Ascending aorta (tissue), 2 donors: ENCODE results near the gene MFSD8. TPM values are rescaled to one million over a fixed set of nuclear protein-coding genes. Genes with fewer than 3 reads are reported as not detected.
"Not testable (repeated sequence)": the region's sequence is repeated elsewhere in the genome, so short reads cannot be mapped to it uniquely, and the experiment has no call there.

Source experiments
- DNase-seq, 2 donors: peaks; one replicate each; pipeline ENCODE4 v3.0.0-alpha.2; 2019; ENCODE audit warnings: low spot score in 2 of 2
- H3K27ac ChIP-seq, 2 donors: fragments of 200-600 bp; sonication (generic); one replicate each; pipeline ENCODE4 v1.5.1; 2016 to 2017; ENCODE audit warnings: mild to moderate bottlenecking in 1 of 2
- H3K27me3 ChIP-seq: fragments of 200-600 bp; sonication (generic); one replicate; pipeline ENCODE4 v1.5.1; 2017
- H3K36me3 ChIP-seq, 2 donors: fragments of 200-600 bp; sonication (generic); one replicate each; pipeline ENCODE4 v1.5.1; 2016
- H3K4me1 ChIP-seq, 2 donors: fragments of 200-600 bp; sonication (generic); one replicate each; pipeline ENCODE4 v1.5.1; 2016 to 2017; ENCODE audit warnings: mild to moderate bottlenecking in 1 of 2
- H3K4me3 ChIP-seq, 2 donors: fragments of 200-600 bp; sonication (generic); one replicate each; pipeline ENCODE4 v1.5.1; 2016 to 2017; ENCODE audit warnings: mild to moderate bottlenecking in 1 of 2
- H3K9me3 ChIP-seq, 2 donors: fragments of 200-600 bp; sonication (generic); one replicate each; pipeline ENCODE4 v1.5.1; 2016
- intact Hi-C: fragments of 100-400 bp; cut with DNase I; formaldehyde crosslinking; loops from one replicate; pipeline ENCODE4 v1.15.1; 2023
- total RNA-seq: library from RNA; depleted of rRNA; stranded (reverse); fragments of >200 nt; gene quantifications from one replicate; pipeline ENCODE4 v1.1.0, GENCODE V29; 2016
- TF ChIP-seq, protein P1 (sequence below), 3 experiments: fragments of 200-600 bp in 2 of 3; fragments of 450-650 bp in 1 of 3; sonication (generic) in 2 of 3; IDR thresholded peaks; one replicate each; pipeline ENCODE4 v1.5.1; 2016 to 2019; ENCODE audit warnings: antibody characterized with exemption in 3 of 3, mild to moderate bottlenecking in 1 of 3, moderate library complexity in 1 of 3

The MFSD8 gene
- total RNA-seq, 1 donor from 2014 or later = 26.3 TPM

DNA sequence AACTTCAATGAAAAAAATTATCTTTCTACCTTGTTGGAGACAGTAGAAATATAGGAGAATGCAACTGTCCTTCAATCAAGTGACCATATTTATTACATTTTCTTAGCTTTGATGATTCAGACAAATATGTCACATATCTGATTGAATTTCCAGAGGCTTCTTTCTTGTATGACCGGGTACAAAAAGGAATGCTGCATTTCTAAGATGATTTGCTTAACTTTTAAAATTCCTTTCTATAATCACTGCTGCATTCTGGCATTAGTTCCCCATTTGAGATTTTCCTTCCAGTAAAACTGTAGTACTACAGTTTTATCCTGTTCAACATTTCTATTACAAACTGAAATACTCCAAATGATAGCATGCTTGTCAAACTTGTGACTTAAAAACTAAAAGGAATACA, 5.2 kb downstream of the MFSD8 start:
- Histone ChIP-seq H3K27me3 (no peaks in the 10 kb centered on the region), H3K9me3 (no peaks in the 10 kb centered on the region), H3K4me1 (no peaks in the 10 kb centered on the region), H3K4me3 (no peak overlapping the region), H3K27ac (no peak overlapping the region), H3K36me3 (peaks cover 10 to 17% of the 10 kb centered on the region in 2 donors)
- intact Hi-C loops = loop anchor here (10.0 kb wide), 1 partner anchor 855 kb away; no protein-coding TSS in a partner anchor
- DNase-seq = no peak
- TF ChIP-seq, protein P1, sequence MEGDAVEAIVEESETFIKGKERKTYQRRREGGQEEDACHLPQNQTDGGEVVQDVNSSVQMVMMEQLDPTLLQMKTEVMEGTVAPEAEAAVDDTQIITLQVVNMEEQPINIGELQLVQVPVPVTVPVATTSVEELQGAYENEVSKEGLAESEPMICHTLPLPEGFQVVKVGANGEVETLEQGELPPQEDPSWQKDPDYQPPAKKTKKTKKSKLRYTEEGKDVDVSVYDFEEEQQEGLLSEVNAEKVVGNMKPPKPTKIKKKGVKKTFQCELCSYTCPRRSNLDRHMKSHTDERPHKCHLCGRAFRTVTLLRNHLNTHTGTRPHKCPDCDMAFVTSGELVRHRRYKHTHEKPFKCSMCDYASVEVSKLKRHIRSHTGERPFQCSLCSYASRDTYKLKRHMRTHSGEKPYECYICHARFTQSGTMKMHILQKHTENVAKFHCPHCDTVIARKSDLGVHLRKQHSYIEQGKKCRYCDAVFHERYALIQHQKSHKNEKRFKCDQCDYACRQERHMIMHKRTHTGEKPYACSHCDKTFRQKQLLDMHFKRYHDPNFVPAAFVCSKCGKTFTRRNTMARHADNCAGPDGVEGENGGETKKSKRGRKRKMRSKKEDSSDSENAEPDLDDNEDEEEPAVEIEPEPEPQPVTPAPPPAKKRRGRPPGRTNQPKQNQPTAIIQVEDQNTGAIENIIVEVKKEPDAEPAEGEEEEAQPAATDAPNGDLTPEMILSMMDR (IDR thresholded peaks at IDR 0.05) = no peak

DNA sequence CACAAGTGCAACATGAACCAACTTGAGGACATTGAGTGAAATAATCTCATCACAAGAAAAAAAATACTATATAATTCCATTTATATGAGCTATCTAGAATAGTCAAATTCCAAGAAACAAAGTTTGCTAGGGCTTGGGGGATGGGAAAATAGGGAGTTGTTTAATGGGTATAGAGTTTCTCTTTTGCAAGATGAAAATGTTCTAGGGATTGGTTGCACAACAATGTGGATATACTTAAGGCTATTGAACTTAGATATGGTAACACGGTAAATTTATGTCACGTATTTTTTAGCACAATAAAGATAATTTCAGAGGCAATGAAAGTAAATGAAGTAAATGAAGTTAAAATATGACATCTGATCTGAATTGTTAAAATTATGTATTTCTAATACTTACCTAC, 7.9 kb downstream of the MFSD8 start:
- no peak overlapping the region for H3K27ac ChIP-seq
- intact Hi-C loops = no loop called here
- no peak for DNase-seq
- TF ChIP-seq, protein P1 (IDR thresholded peaks at IDR 0.05) = no peak
- no peaks in the 10 kb centered on the region for H3K4me1 ChIP-seq
- H3K36me3 ChIP-seq = peaks cover 15 to 27% of the 10 kb centered on the region in 2 donors
- no peaks in the 10 kb centered on the region for H3K27me3 ChIP-seq
- no peaks in the 10 kb centered on the region for H3K9me3 ChIP-seq
- no peak overlapping the region for H3K4me3 ChIP-seq

DNA sequence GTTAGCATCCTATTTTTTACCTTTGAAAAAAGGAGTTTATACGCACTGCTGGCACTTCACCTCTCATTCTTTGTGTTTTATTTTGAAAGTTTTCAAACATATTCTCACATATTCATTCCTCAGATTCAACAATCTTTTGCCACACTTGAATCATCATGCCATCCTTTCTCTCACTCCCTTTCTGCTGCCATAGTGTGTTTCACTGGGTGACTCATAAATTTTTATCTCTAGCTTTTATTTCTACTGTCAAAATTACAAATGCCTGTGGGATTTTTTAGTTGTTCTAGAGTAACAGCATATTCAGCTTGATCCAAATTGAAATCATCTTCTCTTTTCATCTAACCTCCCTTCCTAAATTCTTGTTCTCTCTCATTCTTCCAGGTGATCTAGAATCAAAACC, 28.0 kb downstream of the MFSD8 start:
- Histone ChIP-seq H3K27me3 (no peaks in the 10 kb centered on the region), H3K36me3 (peaks cover 8 to 11% of the 10 kb centered on the region in 2 donors), H3K4me1 (no peaks in the 10 kb centered on the region), H3K4me3 (no peak overlapping the region), H3K9me3 (no peaks in the 10 kb centered on the region), H3K27ac (no peak overlapping the region)
- TF ChIP-seq, protein P1 (IDR thresholded peaks at IDR 0.05) = no peak
- intact Hi-C loops = no loop called here
- DNase-seq = no peak

DNA sequence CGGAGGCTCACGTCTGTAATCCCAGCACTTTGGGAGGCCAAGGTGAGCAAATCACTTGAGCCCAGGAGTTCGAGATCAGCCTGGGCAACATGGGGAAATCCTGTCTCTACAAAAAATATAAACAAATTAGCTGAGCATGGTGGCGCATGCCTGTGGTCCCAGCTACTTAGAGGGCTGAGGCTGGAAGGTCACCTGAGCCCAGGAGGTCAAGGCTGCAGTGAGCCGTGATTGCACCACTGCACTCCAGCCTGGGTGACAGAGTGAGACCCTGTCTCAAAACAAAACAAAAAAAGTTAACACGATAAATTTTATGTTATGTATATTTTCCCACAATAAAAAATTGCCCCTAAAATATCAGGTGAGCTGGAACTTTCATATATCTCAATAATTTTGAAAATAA, 33.1 kb downstream of the MFSD8 start:
- DNase-seq, intact Hi-C loops, H3K4me1 ChIP-seq, H3K27me3 ChIP-seq, H3K9me3 ChIP-seq, H3K27ac ChIP-seq, H3K4me3 ChIP-seq: not testable (repeated sequence)
- H3K36me3 ChIP-seq = peaks cover 14 to 30% of the 10 kb centered on the region in 2 donors

DNA sequence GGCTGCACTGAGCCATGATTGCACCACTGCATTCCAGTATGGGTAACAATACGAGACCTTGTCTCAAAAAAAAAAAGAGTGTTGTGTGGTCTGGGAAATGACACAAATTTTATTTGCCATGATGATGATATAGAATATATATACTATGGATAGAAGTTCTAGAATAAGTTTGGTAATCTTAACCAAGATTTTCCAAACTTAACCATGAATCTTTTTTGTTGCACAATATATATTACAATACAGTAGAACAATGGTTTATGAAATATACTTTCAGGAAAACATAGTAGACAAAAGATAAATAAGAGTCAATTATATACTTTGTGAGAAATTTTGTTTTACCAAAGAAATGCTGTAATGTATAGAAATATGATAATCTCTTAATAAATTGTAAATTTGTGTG, 34.8 kb downstream of the MFSD8 start:
- TF ChIP-seq, protein P1 (IDR thresholded peaks at IDR 0.05) = no peak
- H3K27ac ChIP-seq = no peak overlapping the region
- no peak for DNase-seq
- H3K27me3 ChIP-seq = no peaks in the 10 kb centered on the region
- H3K4me3 ChIP-seq = no peak overlapping the region
- intact Hi-C loops = no loop called here
- no peaks in the 10 kb centered on the region for H3K9me3 ChIP-seq
- H3K36me3 ChIP-seq = peaks cover 15 to 43% of the 10 kb centered on the region in 2 donors
- H3K4me1 ChIP-seq = no peaks in the 10 kb centered on the region

DNA sequence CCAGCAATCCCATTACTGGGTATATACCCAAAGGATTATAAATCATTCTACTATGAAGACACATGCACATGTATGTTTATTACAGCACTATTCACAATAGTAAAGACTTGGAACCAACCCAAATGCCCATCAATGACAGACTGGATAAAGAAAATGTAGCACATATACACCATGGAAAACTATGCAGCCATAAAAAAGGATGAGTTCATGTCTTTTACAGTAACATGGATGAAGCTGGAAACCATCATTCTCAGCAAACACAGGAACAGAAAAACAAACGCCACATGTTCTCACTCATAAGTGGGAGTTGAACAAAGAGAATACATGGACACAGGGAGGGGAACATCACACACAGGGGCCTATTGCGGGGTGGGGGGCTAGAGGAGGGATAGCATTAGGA, 39.3 kb downstream of the MFSD8 start:
- H3K27ac ChIP-seq, intact Hi-C loops, H3K4me3 ChIP-seq, H3K4me1 ChIP-seq, DNase-seq, H3K9me3 ChIP-seq, H3K27me3 ChIP-seq: not testable (repeated sequence)
- peaks cover 25 to 55% of the 10 kb centered on the region in 2 donors for H3K36me3 ChIP-seq

DNA sequence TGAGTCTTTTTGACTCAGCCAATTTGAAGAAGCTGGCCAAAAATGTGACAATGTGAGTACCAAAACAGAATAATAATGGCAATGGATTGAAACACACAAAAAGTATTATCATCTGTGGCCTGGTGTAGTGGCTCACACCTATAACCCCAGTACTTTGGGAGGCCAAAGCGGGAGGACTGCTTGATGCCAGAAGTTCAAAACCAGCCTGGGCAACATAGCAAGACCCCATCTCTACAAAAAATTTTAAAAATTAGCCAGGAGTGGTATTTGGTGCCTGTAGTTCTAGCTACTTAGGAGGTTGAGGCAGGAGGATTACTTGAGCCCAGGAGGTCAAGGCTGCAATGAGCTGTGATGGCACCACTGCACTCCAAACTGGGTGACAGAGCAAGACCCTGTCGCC, 42.7 kb downstream of the MFSD8 start:
- DNase-seq = no peak
- Histone ChIP-seq H3K9me3 (no peaks in the 10 kb centered on the region), H3K4me1 (no peaks in the 10 kb centered on the region), H3K4me3 (no peak overlapping the region), H3K36me3 (peaks cover 26 to 56% of the 10 kb centered on the region in 2 donors), H3K27ac (no peak overlapping the region), H3K27me3 (no peaks in the 10 kb centered on the region)
- intact Hi-C loops = no loop called here
- TF ChIP-seq, protein P1 (IDR thresholded peaks at IDR 0.05) = no peak
